GM18870 (cell line): ENCODE measurements around the gene SLC16A12.
"Not testable (repeated sequence)": the region's sequence is repeated elsewhere in the genome, so short reads cannot be mapped to it uniquely, and the experiment has no call there.

Experiments
- ATAC-seq: cut with Tn5 transposase; IDR thresholded peaks from one replicate; pipeline ENCODE4 v1.9.1; 2021; ENCODE audit warnings: moderate library complexity; ENCODE audit not compliant: unreplicated experiment

The SLC16A12 gene

GRCh38 chr10:89474452-89474851 is 60.9 kb downstream of the SLC16A12 start:
- no peak for ATAC-seq

- ATAC-seq: no peak
These were observed 64.1 kb downstream of the SLC16A12 start for GRCh38 chr10:89471110-89471809.

DNA sequence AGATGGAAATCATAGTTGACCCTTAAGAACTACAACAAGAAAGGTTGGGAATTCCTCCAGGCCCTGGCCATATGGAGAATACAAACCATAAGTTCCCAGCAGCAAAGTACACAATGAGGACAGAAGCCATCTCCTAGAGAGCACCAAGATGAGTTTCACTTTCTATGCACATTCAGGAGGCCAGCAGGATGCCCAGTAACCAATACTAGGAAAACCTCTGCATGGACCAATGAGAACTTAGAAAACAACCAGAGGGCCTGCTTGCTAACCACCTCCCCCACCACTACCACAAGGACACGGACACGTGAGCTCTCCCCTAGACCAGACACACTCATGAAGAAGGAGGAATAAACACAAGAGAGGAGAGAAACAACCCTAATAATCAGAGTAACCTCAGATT is 64.8 kb downstream of the SLC16A12 start:
- ATAC-seq: no peak

- no peak for ATAC-seq
These were observed 65.9 kb downstream of the SLC16A12 start for GRCh38 chr10:89469517-89469916.

DNA sequence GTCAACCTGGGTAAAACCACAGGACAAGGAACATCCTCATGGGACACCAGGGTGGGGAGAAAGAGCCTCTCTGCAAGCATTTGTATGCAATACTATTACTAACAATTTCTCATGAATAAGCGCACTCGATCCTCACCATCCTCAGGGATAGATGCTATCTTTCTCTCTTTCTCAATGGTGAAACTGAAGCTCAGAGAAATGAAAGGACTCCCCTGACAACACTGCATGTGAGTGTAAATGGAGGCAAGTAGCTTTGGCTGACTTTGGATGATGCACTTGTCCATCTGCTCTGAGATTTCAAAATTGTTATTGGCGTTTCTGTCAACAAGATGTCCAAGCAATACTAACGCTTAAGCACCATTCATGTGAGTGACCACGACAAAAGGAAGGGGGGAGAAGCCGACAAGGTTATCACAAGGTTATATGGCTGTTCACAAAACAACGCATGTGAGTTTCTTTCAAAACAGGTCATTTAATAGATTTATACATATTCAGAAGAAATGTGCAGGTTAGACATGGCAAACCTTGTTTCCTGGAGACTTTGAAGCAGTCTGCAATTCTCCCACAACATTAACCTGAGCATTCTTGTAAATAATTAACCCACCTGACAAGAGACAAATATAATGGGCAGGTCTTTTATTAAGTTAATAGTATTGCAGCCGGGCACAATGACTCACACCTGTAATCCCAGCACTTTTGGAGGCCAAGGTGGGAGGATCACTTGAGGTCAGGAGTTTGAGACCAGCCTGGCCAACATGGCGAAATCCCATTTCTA is 67.0 kb downstream of the SLC16A12 start:
- no peak for ATAC-seq

DNA sequence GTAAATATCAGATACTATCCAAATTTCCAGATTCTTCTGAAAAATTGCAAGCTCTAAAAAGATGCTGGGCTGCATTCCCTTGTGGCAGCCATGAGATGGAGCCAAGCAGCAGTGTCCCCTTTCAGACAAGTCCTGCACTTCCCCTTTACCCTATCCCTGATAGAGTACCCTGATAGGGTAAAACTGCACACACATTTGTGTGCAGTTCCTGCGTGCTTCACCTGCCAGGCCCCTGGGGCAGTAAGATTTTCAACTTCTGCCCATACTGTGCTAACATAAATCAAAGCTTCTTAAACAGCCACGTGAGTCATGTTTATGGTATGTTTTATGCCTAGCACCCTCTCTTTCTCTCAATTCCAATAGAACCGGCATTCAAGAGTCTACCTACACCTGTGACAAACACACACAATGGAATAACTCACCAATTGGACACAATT is 68.8 kb downstream of the SLC16A12 start:
- no peak for ATAC-seq

GRCh38 chr10:89465196-89465595 is 70.2 kb downstream of the SLC16A12 start:
- no peak for ATAC-seq

GRCh38 chr10:89463846-89464537 is 71.4 kb downstream of the SLC16A12 start:
- ATAC-seq: no peak

GRCh38 chr10:89458784-89459183 is 76.6 kb downstream of the SLC16A12 start:
- ATAC-seq: no peak

GRCh38 chr10:89458291-89458690 is 77.1 kb downstream of the SLC16A12 start:
- no peak for ATAC-seq

DNA sequence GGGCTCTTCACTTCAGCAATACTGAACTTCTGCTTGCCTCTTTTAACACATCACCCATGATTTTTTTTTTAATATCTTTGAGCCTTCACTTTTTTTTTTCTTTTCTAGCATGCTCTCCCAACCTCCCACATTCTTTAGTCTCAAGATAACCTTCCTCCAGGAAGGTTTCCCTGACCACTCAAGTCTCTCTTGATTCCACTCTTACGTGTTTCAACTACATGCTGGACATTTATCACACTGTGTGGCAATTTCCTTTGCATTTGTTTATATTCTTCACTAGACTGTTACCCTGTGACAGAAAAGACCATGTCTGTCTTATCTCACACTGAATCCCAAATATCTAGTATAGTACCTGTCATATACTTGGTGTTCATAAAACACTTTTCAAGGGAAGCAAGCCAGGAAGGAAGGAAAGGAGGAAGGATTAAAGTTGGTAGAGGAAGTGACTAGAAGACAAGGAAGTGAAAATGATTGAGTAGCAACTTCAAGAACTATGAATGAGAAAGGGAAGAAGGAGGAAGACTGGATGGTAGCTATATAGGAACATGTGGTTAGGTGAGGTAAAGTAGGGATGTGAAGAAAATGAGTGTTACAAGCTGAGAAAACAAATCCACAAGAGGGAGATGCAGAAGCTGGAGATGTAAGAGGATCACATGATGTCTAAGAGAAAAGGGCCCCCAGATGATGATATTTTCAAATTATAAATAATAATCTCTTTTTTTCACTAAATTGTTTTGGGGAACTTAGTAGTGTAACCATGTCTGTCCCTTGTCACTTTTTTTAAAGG is 80.6 kb downstream of the SLC16A12 start:
- ATAC-seq: no peak

DNA sequence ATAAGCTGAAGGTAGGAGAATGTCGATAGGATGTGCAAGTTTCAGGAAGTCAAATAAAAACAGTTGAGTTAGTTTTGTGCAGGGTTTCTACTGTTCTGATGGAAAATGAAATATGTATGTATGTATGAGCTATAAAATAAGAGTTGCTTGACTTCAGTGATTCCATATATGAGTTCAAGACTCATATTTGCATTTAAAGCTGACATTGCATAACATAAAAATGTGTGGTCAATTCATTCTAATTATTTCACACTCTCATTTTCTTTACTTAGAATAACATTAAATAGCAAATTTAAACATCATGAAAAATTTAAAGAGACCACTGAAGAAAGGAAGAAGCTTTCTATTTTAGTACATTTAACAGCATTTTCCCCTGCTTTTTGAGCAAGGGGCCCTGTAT is 83.2 kb downstream of the SLC16A12 start:
- no peak for ATAC-seq

DNA sequence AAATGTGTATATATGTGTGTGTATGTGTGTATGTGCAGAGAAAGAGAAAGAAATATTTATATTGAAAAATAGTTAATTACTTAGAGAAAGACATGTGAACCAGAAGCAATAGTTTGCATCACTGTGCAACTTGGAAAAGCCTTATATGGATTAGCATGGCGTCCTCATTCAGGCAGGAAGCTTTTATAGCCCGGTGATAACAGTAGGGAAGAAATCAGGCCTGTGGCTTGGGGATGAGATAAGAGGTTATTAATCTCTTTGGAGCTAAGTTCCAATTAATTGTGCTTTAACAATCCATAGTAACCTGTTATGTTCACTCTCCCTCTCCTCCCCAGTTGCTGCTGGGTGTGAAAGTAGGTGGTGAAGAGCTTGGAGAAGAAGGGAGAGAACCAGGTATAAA is 84.5 kb downstream of the SLC16A12 start:
- no peak for ATAC-seq

DNA sequence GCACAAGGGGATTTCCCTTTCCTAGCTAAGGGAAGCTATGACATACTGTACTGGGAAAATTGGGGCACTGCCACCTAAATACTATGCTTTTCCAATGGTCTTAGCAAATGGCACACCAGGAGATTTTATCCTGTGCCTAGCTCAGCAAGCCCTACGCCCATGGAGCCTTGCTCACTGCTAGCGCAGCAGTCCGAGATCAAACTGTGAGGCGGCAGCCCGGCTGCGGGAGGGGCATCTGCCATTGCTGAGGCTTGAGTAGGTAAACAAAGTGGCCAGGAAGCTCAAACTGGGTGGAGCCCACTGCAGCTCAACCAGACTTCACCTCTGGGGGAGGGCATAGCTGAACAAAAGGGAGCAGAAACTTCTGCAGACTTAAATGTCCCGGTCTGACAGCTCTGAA is 90.6 kb downstream of the SLC16A12 start:
- ATAC-seq: not testable (repeated sequence)

GRCh38 chr10:89442289-89442688 is 93.1 kb downstream of the SLC16A12 start:
- ATAC-seq: no peak

GRCh38 chr10:89440226-89441009 is 95.0 kb downstream of the SLC16A12 start:
- ATAC-seq: no peak

- no peak for ATAC-seq
These were observed 96.9 kb downstream of the SLC16A12 start for GRCh38 chr10:89438525-89438924.

DNA sequence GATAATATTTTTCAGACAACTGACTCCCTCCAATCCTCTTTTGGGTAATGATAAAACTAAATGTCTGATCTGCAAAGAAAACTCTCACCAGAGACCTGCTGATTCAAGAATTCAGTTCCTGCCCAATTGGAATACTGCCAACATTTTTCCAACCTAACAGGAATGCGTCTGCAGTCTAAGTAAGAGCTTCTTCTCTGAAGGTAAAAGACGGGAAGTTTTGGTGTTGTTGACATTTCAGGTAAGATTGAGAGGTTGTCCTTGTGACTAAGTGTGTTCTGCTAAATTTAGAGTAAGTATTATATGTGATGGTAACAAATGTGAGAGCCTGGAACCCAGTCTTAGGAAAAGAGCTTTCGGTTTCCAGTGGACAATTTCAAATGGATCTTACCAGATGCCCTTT is 103.4 kb downstream of the SLC16A12 start:
- no peak for ATAC-seq

DNA sequence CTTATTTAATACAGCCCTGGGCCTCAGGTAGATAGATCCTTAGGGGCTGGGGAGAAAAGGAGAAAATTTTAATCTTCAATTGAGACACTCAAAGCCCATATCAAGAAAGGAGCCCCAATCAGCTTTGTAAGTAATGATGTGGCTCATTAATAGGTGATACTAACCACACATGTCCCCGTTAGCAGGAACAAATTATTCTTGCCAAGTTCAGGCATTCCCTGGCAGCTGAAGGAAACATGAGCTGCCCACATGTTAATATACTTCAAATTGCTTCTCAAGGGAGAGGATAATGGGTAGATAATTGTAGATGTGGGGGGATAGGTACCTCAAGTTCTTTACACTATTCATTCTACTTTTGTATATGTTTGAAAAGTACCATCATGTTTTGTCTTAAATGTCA is 106.5 kb downstream of the SLC16A12 start:
- ATAC-seq: no peak

DNA sequence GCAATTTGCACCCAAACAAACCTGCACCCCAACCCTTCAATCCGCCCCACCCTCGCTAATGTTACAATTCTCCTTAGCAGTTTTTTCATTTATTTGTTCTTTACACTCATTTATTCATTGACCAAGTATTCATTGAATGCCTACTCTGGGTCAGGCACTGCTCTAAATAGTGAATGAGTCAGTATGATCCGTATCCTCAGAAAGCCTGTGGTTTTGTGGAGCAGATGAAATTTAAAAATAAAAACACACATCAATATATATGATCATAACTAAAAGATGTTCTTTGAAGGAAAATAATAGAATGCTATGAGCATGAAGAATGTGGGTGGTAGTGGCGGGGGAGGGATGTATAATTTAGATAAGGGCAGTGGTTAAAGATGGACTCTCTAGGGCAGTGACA is 107.8 kb downstream of the SLC16A12 start:
- ATAC-seq: no peak
